ENCODE results near the gene SPATA9. TPM values are rescaled to one million over a fixed set of nuclear protein-coding genes. Genes with fewer than 3 reads are reported as not detected.

SPATA9 gene
- total RNA-seq, 1 donor from 2014 or later, result 1.0 TPM

GRCh38 chr5:95720094-95720786 is 37.4 kb upstream of the SPATA9 start:
- no peaks in the 10 kb centered on the region for H3K9me3 Mint-ChIP-seq
- TF ChIP-seq CTCF (conservative IDR thresholded peaks at IDR 0.05), result no peak
- H3K36me3 Mint-ChIP-seq (ENCODE audit: low read depth), result no peaks in the 10 kb centered on the region
- H3K4me3 Mint-ChIP-seq, result no peak overlapping the region
- no peak overlapping the region for H3K27ac Mint-ChIP-seq (ENCODE audit: unreplicated experiment)
- H3K4me1 Mint-ChIP-seq, result peaks cover 8% of the 10 kb centered on the region
- DNase-seq (ENCODE audit: low read depth, low spot score), result no peak
- no peaks in the 10 kb centered on the region for H3K27me3 Mint-ChIP-seq (ENCODE audit: low read depth)

- no peaks in the 10 kb centered on the region for H3K36me3 Mint-ChIP-seq (ENCODE audit: low read depth)
Observed at GRCh38 chr5:95718738-95719137, 35.9 kb upstream of the SPATA9 start.

GRCh38 chr5:95718203-95718602 is 35.4 kb upstream of the SPATA9 start:
- no peak for DNase-seq (ENCODE audit: low read depth, low spot score)
- Mint-ChIP-seq H3K4me3 (no peak overlapping the region), H3K9me3 (no peaks in the 10 kb centered on the region), H3K36me3 (ENCODE audit: low read depth) (no peaks in the 10 kb centered on the region), H3K27ac (ENCODE audit: unreplicated experiment) (no peak overlapping the region), H3K27me3 (ENCODE audit: low read depth) (peaks cover 2% of the 10 kb centered on the region), H3K4me1 (peaks cover 4% of the 10 kb centered on the region)
- TF ChIP-seq CTCF (conservative IDR thresholded peaks at IDR 0.05), result no peak

More at GRCh38 chr5:95718738-95719137, 35.9 kb upstream of the SPATA9 start:
- no peak for DNase-seq (ENCODE audit: low read depth, low spot score)
- Mint-ChIP-seq H3K4me3 (no peak overlapping the region), H3K9me3 (no peaks in the 10 kb centered on the region), H3K4me1 (peaks cover 7% of the 10 kb centered on the region), H3K27ac (ENCODE audit: unreplicated experiment) (no peak overlapping the region), H3K27me3 (ENCODE audit: low read depth) (no peaks in the 10 kb centered on the region)
- no peak for TF ChIP-seq CTCF (conservative IDR thresholded peaks at IDR 0.05)

- TF ChIP-seq CTCF (conservative IDR thresholded peaks at IDR 0.05), result no peak
- no peak overlapping the region for H3K27ac Mint-ChIP-seq (ENCODE audit: unreplicated experiment)
- no peak overlapping the region for H3K4me3 Mint-ChIP-seq
- no peaks in the 10 kb centered on the region for H3K9me3 Mint-ChIP-seq
- H3K4me1 Mint-ChIP-seq, result peaks cover 4% of the 10 kb centered on the region
- H3K27me3 Mint-ChIP-seq (ENCODE audit: low read depth), result peaks cover 2% of the 10 kb centered on the region
- no peak for DNase-seq (ENCODE audit: low read depth, low spot score)
- no peaks in the 10 kb centered on the region for H3K36me3 Mint-ChIP-seq (ENCODE audit: low read depth)
Observed at GRCh38 chr5:95717439-95717838, 34.6 kb upstream of the SPATA9 start.

- TF ChIP-seq CTCF (conservative IDR thresholded peaks at IDR 0.05), result no peak
- DNase-seq (ENCODE audit: low read depth, low spot score), result no peak
- Mint-ChIP-seq H3K27ac (ENCODE audit: unreplicated experiment) (no peak overlapping the region), H3K4me1 (no peaks in the 10 kb centered on the region), H3K4me3 (no peak overlapping the region), H3K9me3 (peaks cover 6% of the 10 kb centered on the region), H3K27me3 (ENCODE audit: low read depth) (peaks cover 11% of the 10 kb centered on the region), H3K36me3 (ENCODE audit: low read depth) (peaks cover 2% of the 10 kb centered on the region)
Observed at GRCh38 chr5:95715799-95716461, 33.1 kb upstream of the SPATA9 start.
